ENCODE data around the gene TNMD.

GRCh38 chrX:100642290-100642689 is 57.6 kb downstream of the TNMD start:
- TF ChIP-seq CTCF (IDR thresholded peaks at IDR 0.05) (no peak), POLR2A (IDR thresholded peaks at IDR 0.05) (no peak)
